Osteocyte (in vitro differentiated cells): ENCODE data around the gene WNT9A. TPM values are rescaled to one million over a fixed set of nuclear protein-coding genes. Genes with fewer than 3 reads are reported as not detected.

Source experiments
- DNase-seq: peaks from one replicate; pipeline ENCODE4 v3.0.0; 2021; ENCODE audit warnings: mixed read lengths; ENCODE audit not compliant: unreplicated experiment; ENCODE audit errors: extremely low spot score
- H3K27ac Mint-ChIP-seq: one replicate; pipeline ENCODE4 v1.8.0; 2021; ENCODE audit warnings: mild to moderate bottlenecking, mixed read lengths; ENCODE audit not compliant: unreplicated experiment
- H3K27me3 Mint-ChIP-seq: one replicate; pipeline ENCODE4 v1.8.0; 2021; ENCODE audit warnings: mixed read lengths; ENCODE audit not compliant: unreplicated experiment
- H3K36me3 Mint-ChIP-seq: one replicate; pipeline ENCODE4 v1.8.0; 2021; ENCODE audit warnings: mixed read lengths; ENCODE audit not compliant: unreplicated experiment
- H3K4me1 Mint-ChIP-seq: one replicate; pipeline ENCODE4 v1.8.0; 2021; ENCODE audit warnings: mixed read lengths; ENCODE audit not compliant: unreplicated experiment
- H3K4me3 Mint-ChIP-seq: one replicate; pipeline ENCODE4 v1.8.0; 2021; ENCODE audit warnings: mild to moderate bottlenecking, moderate library complexity, mixed read lengths; ENCODE audit not compliant: unreplicated experiment
- H3K9me3 Mint-ChIP-seq: one replicate; pipeline ENCODE4 v1.8.0; 2021; ENCODE audit warnings: mixed read lengths; ENCODE audit not compliant: unreplicated experiment
- total RNA-seq: library from RNA; stranded (reverse); gene quantifications from 2 replicates; pipeline ENCODE4 v1.2.1, GENCODE V29; 2021
- TF ChIP-seq, protein P1 (sequence below): fragments of 200-600 bp; sonication (generic); IDR thresholded peaks from 2 replicates; pipeline ENCODE4 v1.5.0; 2021; ENCODE audit warnings: antibody characterized with exemption, mild to moderate bottlenecking, moderate library complexity

WNT9A gene
- total RNA-seq, 1 donor from 2014 or later: 4.9 TPM

GRCh38 chr1:227889863-227890405 is 57.8 kb downstream of the WNT9A start:
- TF ChIP-seq, protein P1, sequence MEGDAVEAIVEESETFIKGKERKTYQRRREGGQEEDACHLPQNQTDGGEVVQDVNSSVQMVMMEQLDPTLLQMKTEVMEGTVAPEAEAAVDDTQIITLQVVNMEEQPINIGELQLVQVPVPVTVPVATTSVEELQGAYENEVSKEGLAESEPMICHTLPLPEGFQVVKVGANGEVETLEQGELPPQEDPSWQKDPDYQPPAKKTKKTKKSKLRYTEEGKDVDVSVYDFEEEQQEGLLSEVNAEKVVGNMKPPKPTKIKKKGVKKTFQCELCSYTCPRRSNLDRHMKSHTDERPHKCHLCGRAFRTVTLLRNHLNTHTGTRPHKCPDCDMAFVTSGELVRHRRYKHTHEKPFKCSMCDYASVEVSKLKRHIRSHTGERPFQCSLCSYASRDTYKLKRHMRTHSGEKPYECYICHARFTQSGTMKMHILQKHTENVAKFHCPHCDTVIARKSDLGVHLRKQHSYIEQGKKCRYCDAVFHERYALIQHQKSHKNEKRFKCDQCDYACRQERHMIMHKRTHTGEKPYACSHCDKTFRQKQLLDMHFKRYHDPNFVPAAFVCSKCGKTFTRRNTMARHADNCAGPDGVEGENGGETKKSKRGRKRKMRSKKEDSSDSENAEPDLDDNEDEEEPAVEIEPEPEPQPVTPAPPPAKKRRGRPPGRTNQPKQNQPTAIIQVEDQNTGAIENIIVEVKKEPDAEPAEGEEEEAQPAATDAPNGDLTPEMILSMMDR: no peak
- H3K36me3 Mint-ChIP-seq: no peaks in the 10 kb centered on the region
- H3K9me3 Mint-ChIP-seq: no peaks in the 10 kb centered on the region
- H3K27me3 Mint-ChIP-seq: no peaks in the 10 kb centered on the region
- no peak overlapping the region for H3K27ac Mint-ChIP-seq
- DNase-seq: peak; percentile 80
- peaks cover 37% of the 10 kb centered on the region for H3K4me1 Mint-ChIP-seq
- H3K4me3 Mint-ChIP-seq: no peak overlapping the region

DNA sequence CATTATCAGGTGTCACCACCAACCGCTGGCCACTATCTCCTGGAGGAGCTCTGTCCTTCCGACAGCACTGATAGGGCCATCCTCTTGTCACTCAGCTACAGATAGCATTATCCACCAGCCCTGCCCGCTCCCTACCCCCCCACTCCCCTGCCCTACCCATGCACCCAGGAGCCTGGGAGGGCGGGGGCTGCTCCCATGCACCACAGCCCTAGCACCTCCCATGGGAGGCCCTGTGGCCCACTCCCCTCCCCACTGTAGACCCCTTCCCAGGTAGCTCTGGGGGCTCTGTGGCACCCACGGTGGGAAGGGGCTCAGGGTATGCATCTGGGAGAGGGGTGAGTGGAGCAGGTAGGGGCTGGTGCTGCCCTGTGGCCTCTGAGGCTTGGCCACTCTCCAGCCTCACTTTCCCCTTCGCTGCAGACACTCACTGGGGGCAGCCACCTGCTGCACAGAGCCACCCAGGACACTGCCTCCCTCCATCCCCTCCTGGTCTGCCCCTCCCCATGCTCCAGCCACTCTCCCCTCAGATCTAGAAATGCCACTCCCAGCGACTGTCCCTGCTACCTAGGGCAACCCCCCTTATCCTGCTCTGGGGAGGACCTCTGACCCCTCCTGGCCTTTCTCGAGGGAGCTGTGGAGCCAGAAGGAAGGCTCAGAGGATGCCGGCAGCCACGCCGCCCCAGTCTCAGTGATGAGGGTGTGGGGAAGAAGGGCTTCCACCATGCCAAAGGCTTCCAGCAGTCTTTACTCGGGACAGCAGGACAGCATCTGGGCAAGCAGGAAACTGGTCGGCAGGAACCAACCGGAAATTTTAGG is 58.5 kb downstream of the WNT9A start:
- H3K9me3 Mint-ChIP-seq: no peaks in the 10 kb centered on the region
- no peak overlapping the region for H3K4me3 Mint-ChIP-seq
- no peaks in the 10 kb centered on the region for H3K27me3 Mint-ChIP-seq
- TF ChIP-seq, protein P1: no peak
- DNase-seq: peak; percentile 73
- no peaks in the 10 kb centered on the region for H3K36me3 Mint-ChIP-seq
- H3K4me1 Mint-ChIP-seq: peaks cover 37% of the 10 kb centered on the region
- H3K27ac Mint-ChIP-seq: no peak overlapping the region

- Mint-ChIP-seq H3K4me1 (peaks cover 30% of the 10 kb centered on the region), H3K27me3 (no peaks in the 10 kb centered on the region), H3K27ac (no peak overlapping the region), H3K9me3 (no peaks in the 10 kb centered on the region), H3K4me3 (no peak overlapping the region), H3K36me3 (no peaks in the 10 kb centered on the region)
- DNase-seq: peak; percentile 80
- TF ChIP-seq, protein P1: no peak
These were observed 59.2 kb downstream of the WNT9A start for GRCh38 chr1:227888404-227889046.

DNA sequence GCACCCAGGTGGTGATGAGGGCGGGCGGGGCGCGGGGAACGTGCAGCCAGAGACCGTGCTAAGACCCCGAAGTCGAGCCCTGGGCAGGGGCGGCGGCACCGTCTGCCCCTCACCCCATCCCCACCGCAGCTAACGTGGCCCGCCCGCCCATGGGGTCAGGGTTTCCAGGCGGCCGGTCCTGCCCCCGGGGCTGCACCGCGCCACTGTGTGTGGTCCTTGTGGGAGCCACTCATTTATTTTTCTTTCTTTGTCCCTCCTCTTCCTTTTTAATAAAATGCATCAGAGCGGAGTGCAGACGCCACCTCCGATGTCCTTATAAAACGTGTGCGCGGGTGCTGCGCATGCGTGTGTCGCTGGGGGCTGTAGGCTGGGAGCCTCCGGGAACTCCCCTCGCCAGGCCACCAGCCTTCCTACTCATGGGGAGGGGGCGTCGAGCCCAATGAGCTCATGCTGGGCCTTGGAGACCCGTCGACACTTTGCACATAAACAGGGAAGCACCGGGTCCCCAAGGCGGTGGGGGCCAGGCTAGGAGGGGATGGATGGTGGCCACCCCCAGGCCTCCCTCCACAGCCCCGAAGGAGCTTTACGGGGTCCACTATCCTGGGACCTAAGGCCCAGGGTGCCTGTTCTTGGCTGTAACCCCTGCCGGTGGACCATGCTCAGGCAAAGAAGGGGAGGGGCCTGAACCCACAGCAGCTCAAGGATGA is 59.9 kb downstream of the WNT9A start:
- Mint-ChIP-seq H3K36me3 (no peaks in the 10 kb centered on the region), H3K4me1 (peaks cover 23% of the 10 kb centered on the region), H3K4me3 (no peak overlapping the region), H3K27ac (peak overlapping the region; percentile 40), H3K9me3 (no peaks in the 10 kb centered on the region), H3K27me3 (no peaks in the 10 kb centered on the region)
- DNase-seq: peak; percentile 82
- TF ChIP-seq, protein P1: no peak
